ENCODE measurements around the gene LRRC32. TPM values are rescaled to one million over a fixed set of nuclear protein-coding genes. Genes with fewer than 3 reads are reported as not detected.

Gene LRRC32
- total and polyA plus RNA-seq, 2 of the 4 experiments (the other 2 are of a cell fraction), result 5.2 to 13.7 TPM

DNA sequence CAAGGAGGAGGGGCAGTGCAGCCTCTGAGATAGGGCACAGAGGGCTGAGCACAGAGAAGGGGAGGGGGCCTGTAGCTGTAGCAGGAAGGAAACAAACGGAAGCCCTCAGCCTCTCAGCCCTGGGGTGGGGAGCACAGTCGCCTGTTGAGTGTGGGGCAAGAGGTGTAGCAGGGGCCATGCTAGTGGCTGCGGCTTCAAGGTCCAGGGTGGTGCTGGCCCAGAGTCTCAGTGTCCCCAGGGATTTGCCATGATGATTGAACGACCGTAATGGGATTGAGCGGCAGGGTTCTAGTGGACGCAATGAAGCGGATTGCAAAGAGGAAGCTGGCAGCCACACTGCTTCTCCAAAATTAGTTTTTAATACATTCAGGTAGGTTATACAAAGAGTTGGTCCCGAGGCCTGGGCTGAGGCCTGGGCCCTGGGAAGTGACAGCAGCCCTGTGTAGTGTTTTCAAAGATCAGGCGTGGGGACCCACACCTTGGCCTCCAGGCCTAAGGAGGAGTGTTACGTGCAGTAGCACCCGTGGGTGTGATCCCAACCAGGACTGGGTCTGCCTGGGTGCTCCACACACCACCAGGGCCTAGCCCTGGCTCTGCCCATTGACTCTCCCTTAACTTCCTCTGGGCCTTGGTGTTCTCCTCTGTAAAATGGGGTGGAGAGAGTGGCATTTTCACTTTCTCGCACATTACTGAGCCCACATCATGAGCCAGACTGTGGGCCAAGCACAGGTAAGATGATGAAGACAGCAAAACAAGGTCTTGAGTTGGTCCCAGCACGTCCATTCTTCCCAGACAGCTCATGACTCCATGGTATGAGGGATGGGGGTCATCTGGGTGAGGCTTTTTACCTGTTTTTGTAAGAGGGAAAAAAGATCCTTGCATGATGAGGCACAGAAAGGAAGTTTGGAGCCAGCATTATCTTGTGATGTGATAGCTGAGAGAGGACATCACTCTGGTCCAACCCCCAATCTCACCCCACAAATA, 13.1 kb downstream of the LRRC32 start:
- intact Hi-C loops (cut with micrococcal nuclease), result no loop called here
- no peak for DNase-seq
- Histone ChIP-seq H3K79me1 (ENCODE audit: low read depth in 1 of 2, low read length in 2 of 2) (no peaks in the 10 kb centered on the region), H2BK5ac (ENCODE audit: low read depth, low read length, poor library complexity, severe bottlenecking) (no peak overlapping the region), H3K14ac (replicated peaks; ENCODE audit: low read depth, low read length) (no peak overlapping the region), H3K4me3 (ENCODE audit: insufficient read depth, low read depth, low read length) (no peak overlapping the region), H2AK9ac (replicated peaks; ENCODE audit: low read depth, low read length, poor library complexity) (peak overlapping the region; percentile 25), H2BK15ac (ENCODE audit: low read depth, low read length) (no peak overlapping the region), H4K8ac (ENCODE audit: low read depth in 2 of 2, low read length in 2 of 2) (no peak overlapping the region), H3K9me1 (ENCODE audit: insufficient read depth, low read length) (peaks cover 28% of the 10 kb centered on the region), H2BK20ac (ENCODE audit: low read depth, low read length) (no peak overlapping the region; the same call in 1 of the 2 replicates), H2AFZ (replicated peaks; ENCODE audit: low read length, poor library complexity) (no peak overlapping the region), H3K4ac (ENCODE audit: low read depth, low read length) (peak overlapping the region; percentile 42), H4K20me1 (ENCODE audit: insufficient read depth, low read length) (no peaks in the 10 kb centered on the region), H2BK120ac (ENCODE audit: low read depth, low read length) (peak overlapping the region; percentile 98; the same call in 1 of the 2 replicates), H3K23ac (ENCODE audit: low read depth, low read length) (no peak overlapping the region), H3K27ac (ENCODE audit: insufficient read depth, low read length) (no peak overlapping the region), H3K9me3 (ENCODE audit: control insufficient read depth, insufficient read depth, low read length) (no peaks in the 10 kb centered on the region), H3K56ac (ENCODE audit: extremely low read depth, insufficient read depth, low read length) (no peak overlapping the region), H3K27me3 (ENCODE audit: control insufficient read depth, insufficient read depth, low read length) (no peaks in the 10 kb centered on the region), H4K91ac (ENCODE audit: insufficient read depth, low read depth, low read length) (no peak overlapping the region), H3K4me1 (ENCODE audit: control insufficient read depth, insufficient read depth, low read length) (peaks cover 36% of the 10 kb centered on the region), H2AK5ac (ENCODE audit: low read depth, low read length) (peak overlapping the region; percentile 96; the same call in 1 of the 2 replicates), H3K9ac (ENCODE audit: low read depth, low read length) (no peak overlapping the region), H4K5ac (ENCODE audit: low read depth, low read length) (no peak overlapping the region), H3K4me2 (ENCODE audit: low read depth, low read length) (no peak overlapping the region), H3K18ac (ENCODE audit: low read depth, low read length) (no peak overlapping the region; the same call in 1 of the 2 replicates), H3K36me3 (ENCODE audit: control insufficient read depth, insufficient read depth, low read length) (peaks cover 9% of the 10 kb centered on the region; the same call in 1 of the 2 replicates)
- no peak for ATAC-seq (ENCODE audit: low read depth)
- TF ChIP-seq RFX5 (IDR thresholded peaks at IDR 0.05; ENCODE audit: low read depth, low read length) (no peak), MAFK (IDR thresholded peaks at IDR 0.05; ENCODE audit: low read depth, low read length) (no peak), MAZ (IDR thresholded peaks at IDR 0.05; ENCODE audit: borderline replicate concordance, low read depth, low read length) (no peak), BHLHE40 (IDR thresholded peaks at IDR 0.05; ENCODE audit: low read depth, low read length) (no peak), FOS (IDR thresholded peaks at IDR 0.05; ENCODE audit: low read depth, low read length) (no peak)
- WGBS, 2 experiments (ENCODE audit: extremely low coverage in 2 of 2, insufficient read length in 1 of 2), result 81% methylated on average over 6 of the region's 14 CpGs; no CpG with 5 or more reads in 1 of the 2 experiments
- ChIA-PET POLR2A (ENCODE audit: unreplicated experiment) (no interaction called here), CTCF (no interaction called here)
- in situ Hi-C loops (cut with MboI; ENCODE audit: low sequenced_read_pairs), result no loop called here
- dilution Hi-C loops (cut with HindIII; ENCODE audit: low sequenced_read_pairs, unreplicated experiment), result no loop called here
- no TSS peak for BruUV-seq (replicated peaks)

All from IMR-90 (cell line).